ENCODE results near the gene ALS2CL.

Gene ALS2CL

GRCh38 chr3:46719735-46720271 is 26.3 kb upstream of the ALS2CL start:
- no peak overlapping the region for H3K27ac ChIP-seq
- TF ChIP-seq CTCF (conservative IDR thresholded peaks at IDR 0.05) = no peak

GRCh38 chr3:46719044-46719565 is 25.6 kb upstream of the ALS2CL start:
- no peak overlapping the region for H3K27ac ChIP-seq
- TF ChIP-seq CTCF (conservative IDR thresholded peaks at IDR 0.05) = no peak

GRCh38 chr3:46717447-46718231 is 24.2 kb upstream of the ALS2CL start, which contains the start of gene PRSS50:
PRSS50 (minus strand) TSS chr3:46717869; CDS start chr3:46717824, 45 bp downstream.
- TF ChIP-seq CTCF (conservative IDR thresholded peaks at IDR 0.05) = peak; percentile 36
- H3K27ac ChIP-seq = no peak within 1 kb of the TSS

- TF ChIP-seq CTCF (conservative IDR thresholded peaks at IDR 0.05) = no peak
These were observed 23.3 kb upstream of the ALS2CL start for GRCh38 chr3:46716461-46717441.

GRCh38 chr3:46715507-46716175 is 22.2 kb upstream of the ALS2CL start:
- no peak overlapping the region for H3K27ac ChIP-seq
- TF ChIP-seq CTCF (conservative IDR thresholded peaks at IDR 0.05) = no peak

More at GRCh38 chr3:46716461-46717441, 23.3 kb upstream of the ALS2CL start:
- H3K27ac ChIP-seq = no peak overlapping the region

GRCh38 chr3:46714728-46715506 is 21.4 kb upstream of the ALS2CL start:
- H3K27ac ChIP-seq = no peak overlapping the region
- no peak for TF ChIP-seq CTCF (conservative IDR thresholded peaks at IDR 0.05)

Measured in VCaP (cell line).